Measurements from ENCODE around the gene CDC42BPB. TPM values are rescaled to one million over a fixed set of nuclear protein-coding genes. Genes with fewer than 3 reads are reported as not detected.
A peak's percentile ranks its signal among the peaks of the same experiment; 100 is the strongest.
"Not testable (repeated sequence)": the region's sequence is repeated elsewhere in the genome, so short reads cannot be mapped to it uniquely, and the experiment has no call there.

The CDC42BPB gene
- total RNA-seq, 3 donors from 2014 or later (not counting 1 experiment from before 2014, with no cell fraction given) = 0.86 to 2.3 (median 2.0) TPM

DNA sequence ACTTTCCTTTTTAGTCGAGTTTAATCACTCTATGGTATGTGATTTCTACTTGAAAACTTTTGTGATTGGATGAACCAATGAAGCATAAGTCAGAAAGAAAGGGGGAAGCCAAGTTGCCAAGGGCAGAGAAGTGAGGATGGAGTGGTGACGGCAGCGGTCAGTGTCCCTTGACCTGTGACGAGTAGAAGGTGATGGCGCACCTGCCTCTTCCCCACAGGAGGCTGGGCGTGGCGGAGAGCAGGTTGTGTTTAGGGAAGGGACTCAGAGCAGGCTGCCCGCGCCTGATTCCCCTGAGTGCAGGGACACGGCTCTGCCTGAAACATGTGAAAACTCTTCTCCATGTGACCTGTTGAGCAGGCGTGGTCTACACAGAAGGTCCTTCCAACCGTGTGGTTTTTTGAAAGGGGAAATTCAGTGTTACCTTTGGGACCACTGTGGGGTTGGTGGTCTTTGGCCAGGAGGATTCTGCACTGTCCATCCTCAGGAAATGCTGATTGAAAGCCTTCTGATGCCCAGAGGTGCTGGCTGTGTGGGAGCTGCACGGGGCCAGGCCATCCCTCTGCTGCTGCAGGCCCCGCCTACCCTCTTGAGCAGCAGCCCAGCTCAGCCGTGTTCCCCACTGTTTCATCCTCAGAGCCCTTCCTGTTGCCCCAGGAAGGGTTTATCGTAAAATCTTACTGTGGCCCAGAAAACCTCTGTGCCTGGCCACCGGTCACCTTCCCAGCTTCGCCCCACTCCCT, 158.4 kb downstream of the CDC42BPB start:
- no peak for TF ChIP-seq CTCF (IDR thresholded peaks at IDR 0.05)
- no peak for DNase-seq
- no peaks in the 10 kb centered on the region for H3K27me3 Mint-ChIP-seq (ENCODE audit: low read depth in 2 of 2)
- Histone ChIP-seq H3K4me1 (ENCODE audit: control insufficient read depth, insufficient read depth, low read length) (peaks cover 34% of the 10 kb centered on the region), H3K27me3 (ENCODE audit: control insufficient read depth, insufficient read depth, low read length) (no peaks in the 10 kb centered on the region), H3K27ac (ENCODE audit: low read length) (peak overlapping the region; percentile 10), H3K9me3 (ENCODE audit: control insufficient read depth, insufficient read depth, low read length) (no peaks in the 10 kb centered on the region), H3K4me3 (ENCODE audit: low read length) (no peak overlapping the region), H3K36me3 (ENCODE audit: control insufficient read depth, insufficient read depth, low read length) (peaks cover 16% of the 10 kb centered on the region)
- ATAC-seq = no peak
- H3K4me3 Mint-ChIP-seq = no peak overlapping the region
- peaks cover 30% of the 10 kb centered on the region in 2 donors for H3K4me1 Mint-ChIP-seq
- intact Hi-C loops (cut with micrococcal nuclease) = no loop called here
- no peaks in the 10 kb centered on the region for H3K9me3 Mint-ChIP-seq
- H3K27ac Mint-ChIP-seq = peak overlapping the region in 1 of 2 donors; percentile 9
- peaks cover 7% of the 10 kb centered on the region for H3K36me3 Mint-ChIP-seq
- 76% methylated on average over 18 of the region's 18 CpGs for WGBS (ENCODE audit: insufficient coverage)

GRCh38 chr14:102898298-102898697, 159.1 kb downstream of the CDC42BPB start:
- TF ChIP-seq CTCF (IDR thresholded peaks at IDR 0.05) = no peak
- 87% methylated on average over 5 of the region's 6 CpGs for WGBS (ENCODE audit: insufficient coverage)
- ATAC-seq (no peak), DNase-seq (no peak)
- H3K9me3 Mint-ChIP-seq = no peaks in the 10 kb centered on the region
- Histone ChIP-seq H3K27me3 (ENCODE audit: control insufficient read depth, insufficient read depth, low read length) (no peaks in the 10 kb centered on the region), H3K4me3 (ENCODE audit: low read length) (no peak overlapping the region), H3K36me3 (ENCODE audit: control insufficient read depth, insufficient read depth, low read length) (peaks cover 16% of the 10 kb centered on the region), H3K9me3 (ENCODE audit: control insufficient read depth, insufficient read depth, low read length) (no peaks in the 10 kb centered on the region), H3K4me1 (ENCODE audit: control insufficient read depth, insufficient read depth, low read length) (peaks cover 32% of the 10 kb centered on the region), H3K27ac (ENCODE audit: low read length) (no peak overlapping the region)
- no peak overlapping the region for H3K4me3 Mint-ChIP-seq
- intact Hi-C loops (cut with micrococcal nuclease) = no loop called here
- no peaks in the 10 kb centered on the region for H3K27me3 Mint-ChIP-seq (ENCODE audit: low read depth in 2 of 2)
- no peak overlapping the region for H3K27ac Mint-ChIP-seq
- peaks cover 23 to 24% of the 10 kb centered on the region in 2 donors for H3K4me1 Mint-ChIP-seq
- peaks cover 5% of the 10 kb centered on the region for H3K36me3 Mint-ChIP-seq

- no peaks in the 10 kb centered on the region for H3K27me3 ChIP-seq (ENCODE audit: control insufficient read depth, insufficient read depth, low read length)
- TF ChIP-seq CTCF (IDR thresholded peaks at IDR 0.05) = no peak
- no peak overlapping the region for H3K4me3 ChIP-seq (ENCODE audit: low read length)
- no peaks in the 10 kb centered on the region for H3K9me3 ChIP-seq (ENCODE audit: control insufficient read depth, insufficient read depth, low read length)
- Mint-ChIP-seq H3K27me3 (ENCODE audit: low read depth in 2 of 2) (no peaks in the 10 kb centered on the region), H3K36me3 (no peaks in the 10 kb centered on the region), H3K9me3 (no peaks in the 10 kb centered on the region), H3K4me1 (peaks cover 15 to 16% of the 10 kb centered on the region in 2 donors), H3K27ac (no peak overlapping the region), H3K4me3 (no peak overlapping the region)
- no peak overlapping the region for H3K27ac ChIP-seq (ENCODE audit: low read length)
- peaks cover 14% of the 10 kb centered on the region for H3K36me3 ChIP-seq (ENCODE audit: control insufficient read depth, insufficient read depth, low read length)
- 96% methylated on average over 14 of the region's 14 CpGs for WGBS (ENCODE audit: insufficient coverage)
- ATAC-seq (no peak), DNase-seq (no peak)
- intact Hi-C loops (cut with micrococcal nuclease) = no loop called here
- H3K4me1 ChIP-seq (ENCODE audit: control insufficient read depth, insufficient read depth, low read length) = peaks cover 25% of the 10 kb centered on the region
Observed at GRCh38 chr14:102897299-102898027, 159.9 kb downstream of the CDC42BPB start.

GRCh38 chr14:102896735-102897134, 160.6 kb downstream of the CDC42BPB start:
- DNase-seq; H3K27me3 Mint-ChIP-seq (ENCODE audit: low read depth in 2 of 2); H3K9me3 ChIP-seq (ENCODE audit: control insufficient read depth, insufficient read depth, low read length); H3K27ac Mint-ChIP-seq; H3K4me3 ChIP-seq (ENCODE audit: low read length); H3K4me3 Mint-ChIP-seq; H3K27me3 ChIP-seq (ENCODE audit: control insufficient read depth, insufficient read depth, low read length); H3K36me3 Mint-ChIP-seq; H3K27ac ChIP-seq (ENCODE audit: low read length); ATAC-seq; H3K9me3 Mint-ChIP-seq; intact Hi-C loops (cut with micrococcal nuclease): not testable (repeated sequence)
- H3K4me1 Mint-ChIP-seq = peaks cover 10 to 12% of the 10 kb centered on the region in 2 donors
- peaks cover 17% of the 10 kb centered on the region for H3K4me1 ChIP-seq (ENCODE audit: control insufficient read depth, insufficient read depth, low read length)
- peaks cover 14% of the 10 kb centered on the region for H3K36me3 ChIP-seq (ENCODE audit: control insufficient read depth, insufficient read depth, low read length)
